K562 (cell line): ENCODE measurements around the gene IMP4. TPM values are rescaled to one million over a fixed set of nuclear protein-coding genes. Genes with fewer than 3 reads are reported as not detected.
A peak's percentile ranks its signal among the peaks of the same experiment; 100 is the strongest.

Experiments used
- CXXC5 ChIP-seq: fragments of 250-450 bp; sonication (Bioruptor Pico); IDR thresholded peaks from 2 replicates; pipeline ENCODE4 v1.8.0; 2022; ENCODE audit warnings: inconsistent platforms, mild to moderate bottlenecking, moderate library complexity
- FOXJ3 ChIP-seq: sonication (generic); formaldehyde crosslinking; IDR thresholded peaks from 2 replicates; pipeline ENCODE4 v1.4.0; 2020; ENCODE audit warnings: mild to moderate bottlenecking, missing genetic modification reagents
- FOXK2 ChIP-seq, 2 experiments: fragments of 450-650 bp; IDR thresholded peaks in 1 of 2; conservative IDR thresholded peaks in 1 of 2; 2 replicates each; pipeline ENCODE4 v1.6.1; 2016; ENCODE audit warnings: low read depth in 2 of 2, mild to moderate bottlenecking in 1 of 2
- HDAC8 ChIP-seq: fragments of 450-650 bp; IDR thresholded peaks from 2 replicates; pipeline ENCODE4 v1.6.1; 2016; ENCODE audit warnings: mild to moderate bottlenecking, missing genetic modification characterization, moderate library complexity, missing compliant biosample characterization
- ID3 ChIP-seq, 2 experiments: fragments of 250-450 bp in 1 of 2; fragments of 450-650 bp in 1 of 2; sonication (Bioruptor Pico) in 1 of 2; IDR thresholded peaks; 2 replicates each; pipeline versions ENCODE4 v1.6.1 to v1.8.0; 2016 to 2021; ENCODE audit warnings: mild to moderate bottlenecking in 2 of 2, moderate library complexity in 2 of 2, missing compliant biosample characterization in 1 of 2, missing genetic modification characterization in 1 of 2
- NFE2L1 ChIP-seq: fragments of 450-650 bp; IDR thresholded peaks from 2 replicates; pipeline ENCODE4 v1.6.1; 2016; ENCODE audit warnings: missing genetic modification characterization, low read depth, mild to moderate bottlenecking, missing compliant biosample characterization, moderate library complexity, borderline replicate concordance
- SMARCE1 ChIP-seq: fragments of 450-650 bp; IDR thresholded peaks from 2 replicates; pipeline ENCODE4 v1.7.1; 2016; ENCODE audit warnings: mild to moderate bottlenecking
- ZNF76 ChIP-seq: fragments of 250-450 bp; sonication (Bioruptor Pico); IDR thresholded peaks from 2 replicates; pipeline ENCODE4 v1.4.0; 2020; ENCODE audit warnings: mild to moderate bottlenecking, moderate library complexity, borderline replicate concordance
- polyA plus RNA-seq, 8 experiments: library from polyadenylated mRNA; depleted of rRNA in 4 of 8; stranded (reverse) in 5 of 8; unstranded in 3 of 8; fragments of >200 nt; fragmentation: Nextera tagmentation in 2 of 8; fragmentation: Illumina TruSeq in 1 of 8; extraction: Ambion mirVana in 2 of 8; extraction: Trizol in 1 of 8; gene quantifications; 2 replicates each; pipeline versions ENCODE4 v1.2.1 to v1.2.3, GENCODE V29; 2011 to 2014; ENCODE audit warnings: inconsistent platforms in 1 of 8, missing spikeins in 1 of 8
- total RNA-seq, 7 experiments: library from RNA; depleted of rRNA in 6 of 7; stranded (reverse); fragments of >200 nt in 6 of 7; fragmentation: Illumina TruSeq in 2 of 7; extraction: Trizol in 2 of 7; gene quantifications; 2 replicates each; pipeline versions ENCODE4 v1.2.1 to v1.2.3, GENCODE V29; 2011 to 2021; ENCODE audit warnings: low replicate concordance in 1 of 7
- TF ChIP-seq, protein P1 (sequence below): IDR thresholded peaks from 2 replicates; pipeline ENCODE4 v1.6.1; 2014; ENCODE audit warnings: antibody characterized with exemption
- TF ChIP-seq, protein P2 (sequence below): fragments of 450-650 bp; formaldehyde crosslinking; IDR thresholded peaks from 2 replicates; pipeline ENCODE4 v1.4.0; 2022; ENCODE audit warnings: missing genetic modification characterization
- TF ChIP-seq, protein P3 (sequence below): fragments of 450-650 bp; IDR thresholded peaks from 2 replicates; pipeline ENCODE4 v1.6.1; 2016

The IMP4 gene
- total and polyA plus RNA-seq, 9 of the 15 experiments (the other 6 are each of a cell fraction or from before 2014, with no cell fraction given): 35.4 to 209 (median 100.0) TPM

DNA sequence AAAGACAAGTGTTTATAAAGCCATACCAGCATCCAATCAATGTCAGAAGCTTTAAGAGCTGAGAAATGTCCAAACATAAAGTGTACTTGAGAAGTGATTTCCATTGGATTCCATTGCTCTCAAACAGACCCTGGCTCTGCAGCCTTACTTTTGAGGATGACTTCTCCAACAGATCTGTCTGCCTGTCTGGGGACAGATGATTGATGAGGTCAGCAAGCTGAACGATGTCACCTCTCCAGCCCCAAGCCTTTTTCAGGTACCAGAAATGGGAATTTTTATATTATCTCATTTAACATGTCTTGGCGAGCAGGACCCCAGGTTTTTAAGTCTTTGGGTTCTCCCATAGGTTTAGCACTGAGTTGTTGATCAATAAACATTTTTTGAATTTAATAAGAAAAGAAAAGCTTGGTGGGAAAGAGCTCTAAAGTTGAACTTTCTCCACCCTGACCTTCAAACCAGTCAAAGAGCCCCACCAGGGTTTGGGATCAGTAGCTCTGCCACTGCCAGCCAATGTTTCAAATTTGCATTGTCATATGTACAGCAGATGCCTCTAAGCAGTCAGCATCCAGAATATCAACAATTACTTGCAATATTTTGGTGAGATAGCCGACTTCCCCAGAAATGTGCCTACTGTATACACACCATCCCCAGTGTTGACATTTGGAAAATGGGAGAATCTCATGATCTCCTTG lies 35.7 kb downstream of the IMP4 start (continued):
- TF ChIP-seq ID3 (CRISPR knock-in tag; IDR thresholded peaks at IDR 0.05): 0 out of 2 replicates have a peak, but pooled peaks have one; percentile 29
- TF ChIP-seq ID3 (tag; IDR thresholded peaks at IDR 0.05): no peak
- TF ChIP-seq NFE2L1 (tag): peak; percentile 35
- TF ChIP-seq, protein P1, sequence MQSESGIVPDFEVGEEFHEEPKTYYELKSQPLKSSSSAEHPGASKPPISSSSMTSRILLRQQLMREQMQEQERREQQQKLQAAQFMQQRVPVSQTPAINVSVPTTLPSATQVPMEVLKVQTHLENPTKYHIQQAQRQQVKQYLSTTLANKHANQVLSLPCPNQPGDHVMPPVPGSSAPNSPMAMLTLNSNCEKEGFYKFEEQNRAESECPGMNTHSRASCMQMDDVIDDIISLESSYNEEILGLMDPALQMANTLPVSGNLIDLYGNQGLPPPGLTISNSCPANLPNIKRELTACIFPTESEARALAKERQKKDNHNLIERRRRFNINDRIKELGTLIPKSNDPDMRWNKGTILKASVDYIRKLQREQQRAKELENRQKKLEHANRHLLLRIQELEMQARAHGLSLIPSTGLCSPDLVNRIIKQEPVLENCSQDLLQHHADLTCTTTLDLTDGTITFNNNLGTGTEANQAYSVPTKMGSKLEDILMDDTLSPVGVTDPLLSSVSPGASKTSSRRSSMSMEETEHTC: no peak
- TF ChIP-seq CXXC5 (CRISPR knock-in tag): 0 out of 2 replicates have a peak, but pooled peaks have one; percentile 23
- TF ChIP-seq, protein P2, sequence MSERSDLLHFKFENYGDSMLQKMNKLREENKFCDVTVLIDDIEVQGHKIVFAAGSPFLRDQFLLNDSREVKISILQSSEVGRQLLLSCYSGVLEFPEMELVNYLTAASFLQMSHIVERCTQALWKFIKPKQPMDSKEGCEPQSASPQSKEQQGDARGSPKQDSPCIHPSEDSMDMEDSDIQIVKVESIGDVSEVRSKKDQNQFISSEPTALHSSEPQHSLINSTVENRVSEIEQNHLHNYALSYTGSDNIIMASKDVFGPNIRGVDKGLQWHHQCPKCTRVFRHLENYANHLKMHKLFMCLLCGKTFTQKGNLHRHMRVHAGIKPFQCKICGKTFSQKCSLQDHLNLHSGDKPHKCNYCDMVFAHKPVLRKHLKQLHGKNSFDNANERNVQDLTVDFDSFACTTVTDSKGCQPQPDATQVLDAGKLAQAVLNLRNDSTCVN (CRISPR knock-in tag): no peak
- TF ChIP-seq, protein P3, sequence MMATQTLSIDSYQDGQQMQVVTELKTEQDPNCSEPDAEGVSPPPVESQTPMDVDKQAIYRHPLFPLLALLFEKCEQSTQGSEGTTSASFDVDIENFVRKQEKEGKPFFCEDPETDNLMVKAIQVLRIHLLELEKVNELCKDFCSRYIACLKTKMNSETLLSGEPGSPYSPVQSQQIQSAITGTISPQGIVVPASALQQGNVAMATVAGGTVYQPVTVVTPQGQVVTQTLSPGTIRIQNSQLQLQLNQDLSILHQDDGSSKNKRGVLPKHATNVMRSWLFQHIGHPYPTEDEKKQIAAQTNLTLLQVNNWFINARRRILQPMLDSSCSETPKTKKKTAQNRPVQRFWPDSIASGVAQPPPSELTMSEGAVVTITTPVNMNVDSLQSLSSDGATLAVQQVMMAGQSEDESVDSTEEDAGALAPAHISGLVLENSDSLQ: peak; percentile 94
- TF ChIP-seq FOXK2 (conservative IDR thresholded peaks at IDR 0.05 in 1 of 2, IDR thresholded peaks at IDR 0.05 in 1 of 2; ENCODE audit: low read depth in 2 of 2): peak; percentile 66 to 74
- TF ChIP-seq SMARCE1: 0 out of 2 replicates have a peak, but pooled peaks have one; percentile 37
- no peak for TF ChIP-seq FOXJ3 (CRISPR knock-in tag)
- TF ChIP-seq HDAC8 (tag): no peak
- TF ChIP-seq ZNF76 (CRISPR knock-in tag): 0 out of 2 replicates have a peak, but pooled peaks have one; percentile 7
- TF ChIP-seq, all 486 proteins: peak for 31
